Panc1 (cell line): ENCODE measurements around the gene SMIM31.

Source experiments
- POLR2AphosphoS5 ChIP-seq: IDR thresholded peaks from 2 replicates; pipeline ENCODE4 v1.6.1; 2012; ENCODE audit warnings: mild to moderate bottlenecking, low read depth, low read length, moderate library complexity
- TF ChIP-seq, protein P1 (sequence below): fragments of 450-650 bp; IDR thresholded peaks from 2 replicates; pipeline ENCODE4 v1.5.1; 2017; ENCODE audit warnings: mild to moderate bottlenecking

DNA sequence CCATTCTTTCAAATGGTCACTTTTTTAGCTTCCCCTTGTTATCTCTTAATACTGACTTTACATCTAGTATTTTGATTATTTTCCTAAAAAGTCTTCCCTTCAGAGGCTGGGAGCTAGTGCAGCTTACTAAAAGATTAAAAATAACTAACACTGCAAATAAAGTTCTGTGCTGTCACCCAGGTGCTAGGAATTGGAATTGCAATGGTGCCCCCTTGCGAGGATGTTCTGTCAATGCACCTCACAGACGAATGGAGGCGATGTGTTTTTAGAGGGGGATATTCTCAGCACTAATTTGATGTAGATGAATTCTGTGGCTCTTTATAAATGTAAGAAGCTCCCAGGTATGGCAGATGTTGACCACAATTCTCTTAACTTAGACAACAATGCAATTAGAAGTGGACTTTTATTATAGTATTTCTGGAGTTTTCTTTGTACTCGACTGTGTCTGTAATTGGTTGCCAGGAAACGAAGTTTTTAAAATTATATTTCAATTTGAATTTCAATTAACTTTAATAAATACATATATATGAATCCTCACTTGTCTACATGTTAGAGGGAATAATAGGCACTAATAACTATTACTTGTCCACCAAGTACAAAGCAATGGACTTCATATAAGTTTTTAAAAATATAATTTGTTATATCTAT is 22.0 kb upstream of the SMIM31 start:
- TF ChIP-seq, protein P1, sequence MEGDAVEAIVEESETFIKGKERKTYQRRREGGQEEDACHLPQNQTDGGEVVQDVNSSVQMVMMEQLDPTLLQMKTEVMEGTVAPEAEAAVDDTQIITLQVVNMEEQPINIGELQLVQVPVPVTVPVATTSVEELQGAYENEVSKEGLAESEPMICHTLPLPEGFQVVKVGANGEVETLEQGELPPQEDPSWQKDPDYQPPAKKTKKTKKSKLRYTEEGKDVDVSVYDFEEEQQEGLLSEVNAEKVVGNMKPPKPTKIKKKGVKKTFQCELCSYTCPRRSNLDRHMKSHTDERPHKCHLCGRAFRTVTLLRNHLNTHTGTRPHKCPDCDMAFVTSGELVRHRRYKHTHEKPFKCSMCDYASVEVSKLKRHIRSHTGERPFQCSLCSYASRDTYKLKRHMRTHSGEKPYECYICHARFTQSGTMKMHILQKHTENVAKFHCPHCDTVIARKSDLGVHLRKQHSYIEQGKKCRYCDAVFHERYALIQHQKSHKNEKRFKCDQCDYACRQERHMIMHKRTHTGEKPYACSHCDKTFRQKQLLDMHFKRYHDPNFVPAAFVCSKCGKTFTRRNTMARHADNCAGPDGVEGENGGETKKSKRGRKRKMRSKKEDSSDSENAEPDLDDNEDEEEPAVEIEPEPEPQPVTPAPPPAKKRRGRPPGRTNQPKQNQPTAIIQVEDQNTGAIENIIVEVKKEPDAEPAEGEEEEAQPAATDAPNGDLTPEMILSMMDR, result peak; percentile 79
- no peak for TF ChIP-seq POLR2AphosphoS5
